H1 (cell line): ENCODE results near the gene TRHDE. TPM values are rescaled to one million over a fixed set of nuclear protein-coding genes. Genes with fewer than 3 reads are reported as not detected.

Experiments
- CTCF ChIA-PET: fragments of 300-600 bp; sonication (Branson Sonifier 250); formaldehyde crosslinking; loops from one replicate; lab custom pipeline; 2021; ENCODE audit not compliant: partially characterized antibody; lab: Charles Lee
- POLR2A ChIA-PET: fragments of 300-600 bp; sonication (Branson Sonifier 250); formaldehyde crosslinking; loops from one replicate; lab custom pipeline; 2021; ENCODE audit warnings: inconsistent platforms; ENCODE audit not compliant: partially characterized antibody; lab: Charles Lee
- DNase-seq, 2 experiments: peaks; one replicate each; pipeline versions ENCODE4 v3.0.0 to v3.0.0-alpha.2; 2010 to 2022; ENCODE audit warnings: low spot score in 2 of 2, low read depth in 1 of 2, mixed read lengths in 1 of 2
- FAIRE-seq: peaks from 2 replicates; lab custom pipeline; 2011; peaks lifted over from hg19 to GRCh38; lab: Jason Lieb, UNC
- H2AFZ ChIP-seq: 2 replicates; pipeline ENCODE4 v1.8.1; 2012; ENCODE audit warnings: low read length, inconsistent platforms
- H2AK5ac ChIP-seq: 2 replicates; pipeline ENCODE4 v1.6.1; 2013; ENCODE audit warnings: low read depth, low read length
- H2BK120ac ChIP-seq: replicated peaks from 2 replicates; pipeline ENCODE3; 2013; ENCODE audit warnings: low read depth, low read length, inconsistent platforms
- H2BK12ac ChIP-seq: 2 replicates; pipeline ENCODE4 v1.6.1; 2013; ENCODE audit warnings: low read depth, low read length
- H2BK15ac ChIP-seq: 2 replicates; pipeline ENCODE4 v1.6.1; 2013; ENCODE audit warnings: low read length
- H2BK20ac ChIP-seq: 2 replicates; pipeline ENCODE4 v1.6.1; 2013; ENCODE audit warnings: low read length
- H2BK5ac ChIP-seq: 2 replicates; pipeline ENCODE4 v1.6.1; 2013; ENCODE audit warnings: low read depth, low read length
- H3K14ac ChIP-seq: 2 replicates; pipeline ENCODE4 v1.6.1; 2013; ENCODE audit warnings: inconsistent platforms; ENCODE audit not compliant: insufficient read length
- H3K18ac ChIP-seq: 2 replicates; pipeline ENCODE4 v1.6.1; 2013; ENCODE audit warnings: low read length; ENCODE audit errors: extremely low read depth
- H3K23ac ChIP-seq: 2 replicates; pipeline ENCODE4 v1.6.1; 2013; ENCODE audit warnings: inconsistent platforms; ENCODE audit not compliant: insufficient read length
- H3K23me2 ChIP-seq: 2 replicates; pipeline ENCODE4 v1.6.1; 2013; ENCODE audit warnings: low read depth, low read length
- H3K27ac ChIP-seq: 2 replicates; pipeline ENCODE4 v1.6.1; 2011; ENCODE audit warnings: low read depth, low read length, inconsistent platforms
- H3K27me3 ChIP-seq, 4 experiments: replicated peaks in 1 of 4; 1 replicate in 1 of 4; 2 replicates in 3 of 4; pipeline versions ENCODE4 v1.6.1 to v1.8.1; 2011 to 2013; ENCODE audit warnings: low read length in 3 of 4, mild to moderate bottlenecking in 3 of 4, inconsistent platforms in 2 of 4, mixed read lengths in 2 of 4, moderate library complexity in 1 of 4; ENCODE audit not compliant: control insufficient read depth in 3 of 4, insufficient read depth in 3 of 4; ENCODE audit errors: extremely low read depth in 1 of 4
- H3K36me3 ChIP-seq, 4 experiments: 2 replicates each; pipeline versions ENCODE4 v1.6.1 to v1.8.1; 2011 to 2013; ENCODE audit warnings: mild to moderate bottlenecking in 4 of 4, low read length in 3 of 4, moderate library complexity in 2 of 4, control low read depth in 1 of 4, inconsistent platforms in 1 of 4; ENCODE audit not compliant: insufficient read depth in 4 of 4, control insufficient read depth in 2 of 4
- H3K4ac ChIP-seq: replicated peaks from 2 replicates; pipeline ENCODE3; 2013; ENCODE audit warnings: low read length, low read depth, mixed read lengths, inconsistent platforms; ENCODE audit not compliant: insufficient read length
- H3K4me1 ChIP-seq, 4 experiments: replicated peaks in 1 of 4; 1 replicate in 1 of 4; 2 replicates in 3 of 4; pipeline versions ENCODE4 v1.6.1 to v1.8.1; 2011 to 2013; ENCODE audit warnings: low read length in 3 of 4, inconsistent platforms in 2 of 4, mixed read lengths in 1 of 4; ENCODE audit not compliant: insufficient read depth in 4 of 4, control insufficient read depth in 3 of 4
- H3K4me2 ChIP-seq, 2 experiments: 2 replicates each; pipeline versions ENCODE4 v1.6.1 to v1.8.1; 2011 to 2013; ENCODE audit warnings: low read depth in 2 of 2, low read length in 2 of 2, control low read depth in 1 of 2, inconsistent platforms in 1 of 2, mild to moderate bottlenecking in 1 of 2; ENCODE audit not compliant: insufficient read depth in 1 of 2
- H3K4me3 ChIP-seq, 4 experiments: fragments of 200-600, 300-600 bp in 1 of 4; sonication (generic), shearing (Covaris generic), sonication (Bioruptor Twin) in 1 of 4; 2 replicates each; pipeline versions ENCODE4 v1.5.1 to v1.8.1; 2011 to 2016; ENCODE audit warnings: low read length in 4 of 4, low read depth in 3 of 4, control low read depth in 2 of 4, inconsistent platforms in 2 of 4, mild to moderate bottlenecking in 2 of 4, mixed read lengths in 1 of 4, moderate library complexity in 1 of 4; ENCODE audit not compliant: insufficient read depth in 2 of 4; ENCODE audit errors: extremely low read depth in 1 of 4
- H3K56ac ChIP-seq: replicated peaks from 2 replicates; pipeline ENCODE3; 2013; ENCODE audit warnings: low read depth, mild to moderate bottlenecking, mixed read lengths, low read length, inconsistent platforms; ENCODE audit not compliant: insufficient read length
- H3K79me1 ChIP-seq: 2 replicates; pipeline ENCODE4 v1.6.1; 2013; ENCODE audit warnings: low read depth, low read length, control low read depth
- H3K79me2 ChIP-seq, 2 experiments: 2 replicates each; pipeline versions ENCODE4 v1.6.1 to v1.8.1; 2012 to 2013; ENCODE audit warnings: low read length in 2 of 2, mild to moderate bottlenecking in 2 of 2, inconsistent platforms in 1 of 2; ENCODE audit not compliant: insufficient read depth in 2 of 2, control insufficient read depth in 1 of 2
- H3K9ac ChIP-seq, 4 experiments: replicated peaks in 1 of 4; 1 replicate in 1 of 4; 2 replicates in 3 of 4; pipeline versions ENCODE4 v1.6.1 to v1.8.1; 2011 to 2013; ENCODE audit warnings: low read depth in 3 of 4, low read length in 3 of 4, control low read depth in 2 of 4, mild to moderate bottlenecking in 2 of 4, moderate library complexity in 2 of 4, inconsistent platforms in 1 of 4; ENCODE audit errors: extremely low read depth in 1 of 4
- H3K9me3 ChIP-seq, 2 experiments: 2 replicates each; pipeline versions ENCODE4 v1.6.1 to v1.8.1; 2012 to 2013; ENCODE audit warnings: mild to moderate bottlenecking in 2 of 2, moderate library complexity in 2 of 2, control low read depth in 1 of 2, inconsistent platforms in 1 of 2, low read depth in 1 of 2, low read length in 1 of 2, mixed read lengths in 1 of 2; ENCODE audit not compliant: insufficient read depth in 2 of 2
- H4K20me1 ChIP-seq, 2 experiments: replicated peaks in 1 of 2; 2 replicates each; pipeline versions ENCODE3 to v1.8.1; 2011 to 2013; ENCODE audit warnings: inconsistent platforms in 2 of 2, low read length in 2 of 2, mild to moderate bottlenecking in 1 of 2; ENCODE audit not compliant: insufficient read depth in 2 of 2, control insufficient read depth in 1 of 2
- H4K5ac ChIP-seq: 2 replicates; pipeline ENCODE4 v1.6.1; 2013; ENCODE audit warnings: low read length, low read depth, mixed read lengths, inconsistent platforms; ENCODE audit not compliant: insufficient read length
- H4K8ac ChIP-seq: 2 replicates; pipeline ENCODE4 v1.8.0; 2013; ENCODE audit warnings: mild to moderate bottlenecking, moderate library complexity, low read length, inconsistent platforms; ENCODE audit not compliant: insufficient read depth; ENCODE audit errors: extremely low read depth
- H4K91ac ChIP-seq: replicated peaks from 2 replicates; pipeline ENCODE3; 2013; ENCODE audit warnings: low read length, mixed read lengths, inconsistent platforms; ENCODE audit not compliant: insufficient read length
- GABPA ChIP-seq: IDR thresholded peaks from 2 replicates; pipeline ENCODE4 v1.6.1; 2011; ENCODE audit warnings: mild to moderate bottlenecking, low read length, moderate library complexity, borderline replicate concordance; ENCODE audit not compliant: insufficient read depth
- JUN ChIP-seq: IDR thresholded peaks from 2 replicates; pipeline ENCODE4 v1.6.1; 2011; ENCODE audit warnings: low read depth, mild to moderate bottlenecking, improper control_type of control experiment, low read length
- WGBS, 2 experiments: shearing (Covaris generic) in 1 of 2; methylation state at CpG; one replicate each; pipeline versions ENCODE4 v1.1.6 to v1.1.7; 2013 to 2015; ENCODE audit warnings: low lambda C conversion rate in 2 of 2, mixed read lengths in 2 of 2, inconsistent platforms in 1 of 2, low coverage in 1 of 2, missing lambda C conversion rate in 1 of 2; ENCODE audit not compliant: insufficient replicate concordance in 2 of 2, insufficient coverage in 1 of 2, insufficient read length in 1 of 2; ENCODE audit errors: extremely low coverage in 1 of 2, missing lambda C conversion rate in 1 of 2; 5-methylcytosine and 5-hydroxymethylcytosine counted together
- polyA plus RNA-seq, 7 experiments: library from polyadenylated mRNA; depleted of rRNA in 3 of 7; stranded (reverse) in 5 of 7; unstranded in 2 of 7; fragments of >200 nt in 5 of 7; fragments of 200-250 nt in 2 of 7; gene quantifications; 1 replicate in 5 of 7; 2 replicates in 1 of 7; 4 replicates in 1 of 7; pipeline versions ENCODE4 v1.2.1 to v1.2.3, GENCODE V29; 2011 to 2013; ENCODE audit warnings: missing spikeins in 2 of 7, mixed read lengths in 2 of 7
- total RNA-seq: library from RNA; stranded (reverse); fragmentation: NEBNext Ultra II Directional; extraction: Animal tissue kit (Norgen Biotek cat#: 25700); gene quantifications from 2 replicates; pipeline ENCODE4 v1.2.1, GENCODE V29; 2021

Gene TRHDE
- total and polyA plus RNA-seq, 2 of the 8 experiments (the other 6 are each of a cell fraction or from before 2014, with no cell fraction given) = 1.3 to 5.0 TPM

GRCh38 chr12:72250346-72250745, 21.8 kb upstream of the TRHDE start:
- POLR2A ChIA-PET = no interaction called here
- no peak for TF ChIP-seq JUN
- no peak for TF ChIP-seq GABPA

More at GRCh38 chr12:72250346-72250745, 21.8 kb upstream of the TRHDE start:
- Histone ChIP-seq H4K5ac (no peak overlapping the region), H3K79me1 (no peaks in the 10 kb centered on the region), H3K23me2 (no peaks in the 10 kb centered on the region), H2BK20ac (no peak overlapping the region), H3K9me3 (no peaks in the 10 kb centered on the region), H4K8ac (no peak overlapping the region), H2BK15ac (no peak overlapping the region), H3K18ac (no peak overlapping the region), H3K4me1 (no peaks in the 10 kb centered on the region), H3K14ac (no peak overlapping the region), H3K4me3 (no peak overlapping the region), H2BK120ac (no peak overlapping the region), H2AK5ac (no peak overlapping the region), H3K23ac (no peak overlapping the region), H3K27me3 (no peaks in the 10 kb centered on the region), H3K4me2 (no peak overlapping the region), H3K9ac (no peak overlapping the region), H3K36me3 (no peaks in the 10 kb centered on the region), H3K27ac (no peak overlapping the region), H3K4ac (no peak overlapping the region), H3K56ac (no peak overlapping the region), H4K91ac (no peak overlapping the region), H4K20me1 (no peaks in the 10 kb centered on the region), H3K79me2 (no peaks in the 10 kb centered on the region), H2BK12ac (no peak overlapping the region), H2BK5ac (no peak overlapping the region), H2AFZ (no peak overlapping the region)
- CTCF ChIA-PET = interaction anchor here (1.6 kb wide), 1 partner anchor 14 kb away, joined by 5 read pairs; no protein-coding TSS in a partner anchor
- 88% methylated on average over 2 of the region's 2 CpGs; no CpG with 5 or more reads in 1 of the 2 experiments for WGBS, 2 experiments
- no peak for FAIRE-seq
- no peak for DNase-seq
